Ramos (cell line): ENCODE results near the gene VEPH1.

Source experiments
- in situ Hi-C: fragments of 300-500 bp; cut with MboI; formaldehyde crosslinking; loops from one replicate; pipeline ENCODE4 v1.14.3; 2022; ENCODE audit warnings: low sequenced_read_pairs; ENCODE audit not compliant: unreplicated experiment

VEPH1 gene

GRCh38 chr3:157280786-157281185 is 222.4 kb downstream of the VEPH1 start:
- in situ Hi-C loops, result no loop called here

- in situ Hi-C loops, result no loop called here
Observed at GRCh38 chr3:157280354-157280753, 222.9 kb downstream of the VEPH1 start.

GRCh38 chr3:157279237-157279636 is 224.0 kb downstream of the VEPH1 start:
- in situ Hi-C loops, result no loop called here

GRCh38 chr3:157276801-157277200 is 226.4 kb downstream of the VEPH1 start:
- in situ Hi-C loops, result no loop called here

GRCh38 chr3:157275832-157276231 is 227.4 kb downstream of the VEPH1 start:
- in situ Hi-C loops, result no loop called here

DNA sequence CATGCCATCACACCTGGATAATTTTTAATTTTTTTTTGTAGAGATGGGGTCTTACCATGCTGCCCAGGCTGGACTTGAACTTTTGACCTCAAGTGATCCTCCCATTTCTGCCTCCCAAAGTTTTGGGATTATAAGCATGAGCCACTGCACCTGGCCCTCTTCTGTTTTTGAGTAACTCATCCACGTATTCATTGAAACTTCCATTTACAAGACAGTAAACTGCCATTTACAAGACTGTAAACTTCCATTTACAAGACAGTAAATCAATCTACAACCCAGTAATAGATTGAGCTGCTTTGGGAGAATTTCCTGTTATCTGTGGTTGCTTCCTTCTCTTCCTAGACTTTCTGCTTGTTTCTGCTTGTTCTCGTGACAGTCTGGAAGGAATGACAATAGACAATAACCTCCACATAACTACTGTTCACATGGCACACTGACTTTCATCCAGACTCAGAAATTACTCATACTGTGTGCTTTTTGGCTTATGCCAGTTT is 228.5 kb downstream of the VEPH1 start:
- in situ Hi-C loops, result no loop called here

DNA sequence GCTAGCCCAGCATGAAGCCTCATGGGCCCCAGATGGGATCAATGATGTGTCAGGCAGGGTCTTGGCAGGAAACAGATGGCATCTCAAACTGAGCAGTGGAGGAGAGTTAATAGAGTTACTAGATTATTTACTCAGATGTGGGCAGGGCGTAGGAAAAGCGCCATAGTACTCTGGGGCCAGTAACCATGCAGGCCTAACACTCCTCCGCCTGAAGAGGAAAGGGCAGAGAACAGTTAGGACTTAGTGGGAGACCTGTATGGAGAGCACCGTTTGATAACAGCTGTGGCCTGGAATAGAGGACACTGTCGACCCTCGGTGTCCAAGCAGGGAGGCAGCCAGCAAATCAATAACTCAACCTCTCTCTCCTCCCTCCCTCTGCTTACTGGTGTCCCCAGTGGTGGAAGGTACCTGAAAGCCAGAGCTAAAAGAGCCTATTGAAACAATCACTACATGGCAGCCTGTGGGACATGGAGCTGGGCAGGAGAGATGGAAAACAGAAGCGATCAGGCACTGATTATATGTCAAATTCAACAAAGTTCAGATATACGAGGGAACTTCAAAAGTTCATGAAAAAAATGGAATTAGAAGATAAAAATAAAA is 231.8 kb downstream of the VEPH1 start:
- in situ Hi-C loops, result no loop called here

GRCh38 chr3:157268026-157268425 is 235.2 kb downstream of the VEPH1 start:
- in situ Hi-C loops, result no loop called here

DNA sequence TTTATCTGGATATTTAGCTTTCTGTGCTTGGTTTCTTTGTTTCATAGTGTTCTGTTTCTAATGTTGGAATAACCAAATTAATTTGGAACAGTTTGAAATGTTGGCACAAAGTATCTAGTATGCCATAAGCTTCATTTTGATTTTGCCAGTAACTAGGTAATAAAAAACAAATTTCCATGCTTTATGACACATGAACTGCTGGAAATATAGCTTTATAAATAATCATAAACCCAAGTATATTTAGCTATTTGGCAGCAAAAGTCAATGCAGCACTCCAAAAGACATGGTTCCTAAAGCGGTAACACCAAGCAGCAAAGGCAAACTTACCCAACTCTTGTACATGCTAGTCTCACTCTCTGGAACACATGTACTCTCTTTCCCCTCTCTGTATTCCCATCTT is 237.3 kb downstream of the VEPH1 start:
- in situ Hi-C loops, result no loop called here

- in situ Hi-C loops, result no loop called here
Observed at GRCh38 chr3:157263027-157263426, 240.2 kb downstream of the VEPH1 start.

DNA sequence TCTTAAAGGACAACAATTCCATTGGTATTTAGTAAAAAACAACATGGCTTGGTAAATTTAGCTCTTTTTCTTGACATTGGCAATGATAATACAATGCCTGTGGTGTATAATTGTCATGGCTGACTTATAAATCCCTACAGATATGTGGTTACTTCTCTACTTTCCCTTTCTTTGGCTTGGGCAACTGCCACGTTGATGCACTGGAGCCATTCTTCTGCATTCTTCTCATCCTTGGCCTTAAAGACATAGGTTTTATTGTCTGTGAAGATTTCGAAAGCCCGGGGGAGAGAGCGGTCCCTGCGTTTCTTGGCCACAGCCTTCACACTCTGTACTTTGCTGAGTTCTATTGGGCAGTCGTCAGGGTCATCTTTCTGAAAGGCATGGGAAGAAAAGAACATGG is 242.2 kb downstream of the VEPH1 start:
- in situ Hi-C loops, result no loop called here

GRCh38 chr3:157259825-157260224 is 243.4 kb downstream of the VEPH1 start:
- in situ Hi-C loops, result no loop called here

DNA sequence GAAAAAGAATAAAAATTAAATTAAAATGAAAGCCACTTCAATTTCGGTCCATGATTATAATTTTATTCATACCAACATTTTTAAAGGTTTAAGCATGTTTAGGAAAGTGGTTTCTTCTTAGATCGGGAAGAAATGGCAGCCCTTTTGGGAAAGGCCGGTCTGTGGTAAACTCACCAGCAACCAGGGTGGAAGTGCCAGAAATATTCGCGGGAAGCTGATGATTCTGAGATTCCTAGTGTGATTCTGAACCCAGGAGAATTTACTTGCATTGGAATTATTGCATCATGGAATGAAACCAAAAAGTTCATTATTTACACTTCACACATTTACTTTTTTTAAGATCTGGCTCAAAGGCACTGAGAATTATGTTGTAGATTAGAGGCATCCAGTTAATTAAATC is 246.1 kb downstream of the VEPH1 start:
- in situ Hi-C loops, result no loop called here

GRCh38 chr3:157255797-157256196 is 247.4 kb downstream of the VEPH1 start:
- in situ Hi-C loops, result no loop called here

- in situ Hi-C loops, result no loop called here
Observed at GRCh38 chr3:157251685-157252084, 251.5 kb downstream of the VEPH1 start.

- in situ Hi-C loops, result no loop called here
Observed at GRCh38 chr3:157249606-157250005, 253.6 kb downstream of the VEPH1 start.

GRCh38 chr3:157248590-157249422 is 254.4 kb downstream of the VEPH1 start:
- in situ Hi-C loops, result no loop called here

GRCh38 chr3:157247391-157247790 is 255.8 kb downstream of the VEPH1 start:
- in situ Hi-C loops, result no loop called here

- in situ Hi-C loops, result no loop called here
Observed at GRCh38 chr3:157242836-157243235, 260.4 kb downstream of the VEPH1 start.

- in situ Hi-C loops, result no loop called here
Observed at GRCh38 chr3:157241599-157241998, 261.6 kb downstream of the VEPH1 start.

GRCh38 chr3:157240408-157240807 is 262.8 kb downstream of the VEPH1 start:
- in situ Hi-C loops, result no loop called here
